K562 (cell line): ENCODE results near the gene MTRF1L. TPM values are rescaled to one million over a fixed set of nuclear protein-coding genes. Genes with fewer than 3 reads are reported as not detected.
A peak's percentile ranks its signal among the peaks of the same experiment; 100 is the strongest.

ENCODE experiments used
- CHD1 ChIP-seq: fragments of 200-600 bp; sonication (generic); IDR thresholded peaks from one replicate; pipeline ENCODE4 v1.6.1; 2012; ENCODE audit warnings: mild to moderate bottlenecking, moderate library complexity, low read length, inconsistent platforms
- FOXA3 ChIP-seq, 2 experiments: fragments of 450-650 bp in 1 of 2; sonication (generic) in 1 of 2; formaldehyde crosslinking; IDR thresholded peaks in 1 of 2; conservative IDR thresholded peaks in 1 of 2; 2 replicates each; pipeline versions ENCODE4 v1.4.0 to v1.8.0; 2020 to 2022; ENCODE audit warnings: mild to moderate bottlenecking in 2 of 2, missing genetic modification reagents in 1 of 2
- MAFF ChIP-seq: IDR thresholded peaks from 2 replicates; pipeline ENCODE4 v1.6.1; 2012; ENCODE audit warnings: low read length, improper control_type of control experiment
- polyA plus RNA-seq, 8 experiments: library from polyadenylated mRNA; depleted of rRNA in 4 of 8; stranded (reverse) in 5 of 8; unstranded in 3 of 8; fragments of >200 nt; fragmentation: Nextera tagmentation in 2 of 8; fragmentation: Illumina TruSeq in 1 of 8; extraction: Ambion mirVana in 2 of 8; extraction: Trizol in 1 of 8; gene quantifications; 2 replicates each; pipeline versions ENCODE4 v1.2.1 to v1.2.3, GENCODE V29; 2011 to 2014; ENCODE audit warnings: inconsistent platforms in 1 of 8, missing spikeins in 1 of 8
- total RNA-seq, 7 experiments: library from RNA; depleted of rRNA in 6 of 7; stranded (reverse); fragments of >200 nt in 6 of 7; fragmentation: Illumina TruSeq in 2 of 7; extraction: Trizol in 2 of 7; gene quantifications; 2 replicates each; pipeline versions ENCODE4 v1.2.1 to v1.2.3, GENCODE V29; 2011 to 2021; ENCODE audit warnings: low replicate concordance in 1 of 7
- TF ChIP-seq, protein P1 (sequence below): IDR thresholded peaks from 2 replicates; pipeline ENCODE4 v1.6.1; 2011; ENCODE audit warnings: borderline replicate concordance, low read depth, mild to moderate bottlenecking, moderate library complexity, low read length; ENCODE audit not compliant: insufficient read depth, poor library complexity, severe bottlenecking
- TF ChIP-seq, protein P2 (sequence below): fragments of 450-650 bp; formaldehyde crosslinking; IDR thresholded peaks from 2 replicates; pipeline ENCODE4 v1.4.0; 2022; ENCODE audit warnings: missing genetic modification characterization

Gene MTRF1L
- total and polyA plus RNA-seq, 9 of the 15 experiments (the other 6 are each of a cell fraction or from before 2014, with no cell fraction given) = 10.7 to 34.0 (median 30.2) TPM

DNA sequence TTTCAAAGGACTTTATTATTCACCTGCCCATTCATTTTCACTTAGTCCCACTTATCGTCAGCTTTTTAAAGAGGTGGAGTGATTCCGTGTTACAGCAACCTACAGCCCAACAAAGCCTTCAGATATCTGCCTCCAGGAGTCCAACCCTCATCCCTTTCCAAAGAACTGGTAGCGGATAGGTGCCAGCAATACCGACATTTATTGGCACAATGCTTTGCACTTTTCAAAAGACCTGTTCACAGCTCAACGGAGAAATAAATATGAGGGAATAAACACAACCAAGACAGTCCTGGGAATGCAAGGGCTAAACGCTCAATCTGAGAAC, 819 bp upstream of the MTRF1L start (continued):
- TF ChIP-seq MAFF (peak; percentile 1; the same call in 1 of the 2 replicates), CHD1 (peak; percentile 18), FOXA3 (CRISPR knock-in tag; conservative IDR thresholded peaks at IDR 0.05 in 1 of 2, IDR thresholded peaks at IDR 0.05 in 1 of 2) (peak in 1 of 2 experiments; percentile 35; a peak in 1 of 4 replicates)
- TF ChIP-seq, protein P1, sequence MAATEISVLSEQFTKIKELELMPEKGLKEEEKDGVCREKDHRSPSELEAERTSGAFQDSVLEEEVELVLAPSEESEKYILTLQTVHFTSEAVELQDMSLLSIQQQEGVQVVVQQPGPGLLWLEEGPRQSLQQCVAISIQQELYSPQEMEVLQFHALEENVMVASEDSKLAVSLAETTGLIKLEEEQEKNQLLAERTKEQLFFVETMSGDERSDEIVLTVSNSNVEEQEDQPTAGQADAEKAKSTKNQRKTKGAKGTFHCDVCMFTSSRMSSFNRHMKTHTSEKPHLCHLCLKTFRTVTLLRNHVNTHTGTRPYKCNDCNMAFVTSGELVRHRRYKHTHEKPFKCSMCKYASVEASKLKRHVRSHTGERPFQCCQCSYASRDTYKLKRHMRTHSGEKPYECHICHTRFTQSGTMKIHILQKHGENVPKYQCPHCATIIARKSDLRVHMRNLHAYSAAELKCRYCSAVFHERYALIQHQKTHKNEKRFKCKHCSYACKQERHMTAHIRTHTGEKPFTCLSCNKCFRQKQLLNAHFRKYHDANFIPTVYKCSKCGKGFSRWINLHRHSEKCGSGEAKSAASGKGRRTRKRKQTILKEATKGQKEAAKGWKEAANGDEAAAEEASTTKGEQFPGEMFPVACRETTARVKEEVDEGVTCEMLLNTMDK = no peak
- TF ChIP-seq, protein P2, sequence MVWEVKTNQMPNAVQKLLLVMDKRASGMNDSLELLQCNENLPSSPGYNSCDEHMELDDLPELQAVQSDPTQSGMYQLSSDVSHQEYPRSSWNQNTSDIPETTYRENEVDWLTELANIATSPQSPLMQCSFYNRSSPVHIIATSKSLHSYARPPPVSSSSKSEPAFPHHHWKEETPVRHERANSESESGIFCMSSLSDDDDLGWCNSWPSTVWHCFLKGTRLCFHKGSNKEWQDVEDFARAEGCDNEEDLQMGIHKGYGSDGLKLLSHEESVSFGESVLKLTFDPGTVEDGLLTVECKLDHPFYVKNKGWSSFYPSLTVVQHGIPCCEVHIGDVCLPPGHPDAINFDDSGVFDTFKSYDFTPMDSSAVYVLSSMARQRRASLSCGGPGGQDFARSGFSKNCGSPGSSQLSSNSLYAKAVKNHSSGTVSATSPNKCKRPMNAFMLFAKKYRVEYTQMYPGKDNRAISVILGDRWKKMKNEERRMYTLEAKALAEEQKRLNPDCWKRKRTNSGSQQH (CRISPR knock-in tag) = peak; percentile 9; the same call in 1 of the 2 replicates
